Hypothalamus (tissue), 51 donors: ENCODE data around the gene TUSC2.
A peak's percentile ranks its signal among the peaks of the same experiment; 100 is the strongest.

Source experiments
- DNase-seq, 51 donors: peaks; one replicate each; lab custom pipeline; 2025; lab: John Stamatoyannopoulos, UW

The TUSC2 gene

GRCh38 chr3:50278123-50278879 lies 49.7 kb downstream of the TUSC2 start:
- peak in 13 of 51 donors; percentile 26 to 65 (median 52) for DNase-seq

GRCh38 chr3:50276762-50277101 lies 51.3 kb downstream of the TUSC2 start:
- DNase-seq: no peak

- DNase-seq: no peak
Measured at GRCh38 chr3:50275996-50276761, 51.8 kb downstream of the TUSC2 start.

- no peak for DNase-seq
Measured at GRCh38 chr3:50275141-50275995, 52.7 kb downstream of the TUSC2 start.
